ENCODE measurements around the gene EXOC3L2. TPM values are rescaled to one million over a fixed set of nuclear protein-coding genes. Genes with fewer than 3 reads are reported as not detected.

EXOC3L2 gene
- total and polyA plus RNA-seq, 10 of the 15 experiments (the other 5 are each of a cell fraction or from before 2014, with no cell fraction given): not detected

DNA sequence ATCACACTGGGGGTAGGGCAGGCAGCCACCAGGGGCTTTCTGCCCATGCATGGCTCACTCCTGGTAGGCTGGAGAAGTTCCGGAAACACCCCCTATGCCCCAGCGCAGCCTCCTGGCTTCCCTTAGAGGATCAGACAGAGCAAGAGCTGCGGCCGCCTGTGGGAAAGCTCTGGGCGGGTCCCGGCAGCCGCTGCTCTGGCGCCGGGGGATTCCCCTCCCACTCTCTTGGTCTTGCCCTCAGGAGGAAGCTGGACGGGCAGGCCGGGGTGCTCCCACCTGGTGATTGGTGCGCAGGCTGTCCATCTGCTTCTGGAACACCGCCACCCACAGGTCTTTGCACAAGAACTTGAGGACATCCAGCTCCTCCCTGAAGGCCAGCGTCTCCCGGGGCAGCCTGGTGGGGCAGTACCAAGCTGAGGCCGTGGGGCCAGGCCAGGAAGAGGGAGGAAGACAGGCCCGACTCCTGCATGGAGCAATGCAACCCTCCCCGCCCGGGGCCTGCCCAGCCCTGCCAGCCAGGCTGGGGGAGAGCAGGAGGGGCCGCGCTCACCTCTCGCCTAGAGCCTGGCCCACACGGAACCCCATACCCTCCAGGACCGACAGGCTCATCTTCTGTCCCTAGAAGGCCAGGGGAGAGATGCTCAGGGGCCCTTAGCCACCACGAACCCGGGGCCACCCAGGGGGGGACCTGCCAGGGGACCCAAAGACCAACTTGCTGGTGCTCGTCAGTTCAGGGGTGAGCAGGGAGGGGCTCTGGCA, 80.5 kb downstream of the EXOC3L2 start (continued):
- TF ChIP-seq, protein P1, sequence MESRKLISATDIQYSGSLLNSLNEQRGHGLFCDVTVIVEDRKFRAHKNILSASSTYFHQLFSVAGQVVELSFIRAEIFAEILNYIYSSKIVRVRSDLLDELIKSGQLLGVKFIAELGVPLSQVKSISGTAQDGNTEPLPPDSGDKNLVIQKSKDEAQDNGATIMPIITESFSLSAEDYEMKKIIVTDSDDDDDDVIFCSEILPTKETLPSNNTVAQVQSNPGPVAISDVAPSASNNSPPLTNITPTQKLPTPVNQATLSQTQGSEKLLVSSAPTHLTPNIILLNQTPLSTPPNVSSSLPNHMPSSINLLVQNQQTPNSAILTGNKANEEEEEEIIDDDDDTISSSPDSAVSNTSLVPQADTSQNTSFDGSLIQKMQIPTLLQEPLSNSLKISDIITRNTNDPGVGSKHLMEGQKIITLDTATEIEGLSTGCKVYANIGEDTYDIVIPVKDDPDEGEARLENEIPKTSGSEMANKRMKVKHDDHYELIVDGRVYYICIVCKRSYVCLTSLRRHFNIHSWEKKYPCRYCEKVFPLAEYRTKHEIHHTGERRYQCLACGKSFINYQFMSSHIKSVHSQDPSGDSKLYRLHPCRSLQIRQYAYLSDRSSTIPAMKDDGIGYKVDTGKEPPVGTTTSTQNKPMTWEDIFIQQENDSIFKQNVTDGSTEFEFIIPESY (IDR thresholded peaks at IDR 0.05): no peak
- TF ChIP-seq PAX5 (IDR thresholded peaks at IDR 0.05; ENCODE audit: borderline replicate concordance, low read depth, low read length): no peak
- no peak for TF ChIP-seq NFIC (IDR thresholded peaks at IDR 0.05; ENCODE audit: low read depth, low read length)
- TF ChIP-seq, protein P2, sequence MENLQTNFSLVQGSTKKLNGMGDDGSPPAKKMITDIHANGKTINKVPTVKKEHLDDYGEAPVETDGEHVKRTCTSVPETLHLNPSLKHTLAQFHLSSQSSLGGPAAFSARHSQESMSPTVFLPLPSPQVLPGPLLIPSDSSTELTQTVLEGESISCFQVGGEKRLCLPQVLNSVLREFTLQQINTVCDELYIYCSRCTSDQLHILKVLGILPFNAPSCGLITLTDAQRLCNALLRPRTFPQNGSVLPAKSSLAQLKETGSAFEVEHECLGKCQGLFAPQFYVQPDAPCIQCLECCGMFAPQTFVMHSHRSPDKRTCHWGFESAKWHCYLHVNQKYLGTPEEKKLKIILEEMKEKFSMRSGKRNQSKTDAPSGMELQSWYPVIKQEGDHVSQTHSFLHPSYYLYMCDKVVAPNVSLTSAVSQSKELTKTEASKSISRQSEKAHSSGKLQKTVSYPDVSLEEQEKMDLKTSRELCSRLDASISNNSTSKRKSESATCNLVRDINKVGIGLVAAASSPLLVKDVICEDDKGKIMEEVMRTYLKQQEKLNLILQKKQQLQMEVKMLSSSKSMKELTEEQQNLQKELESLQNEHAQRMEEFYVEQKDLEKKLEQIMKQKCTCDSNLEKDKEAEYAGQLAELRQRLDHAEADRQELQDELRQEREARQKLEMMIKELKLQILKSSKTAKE (IDR thresholded peaks at IDR 0.05; ENCODE audit: low read depth, poor library complexity, severe bottlenecking): no peak
- TF ChIP-seq RUNX3 (IDR thresholded peaks at IDR 0.05; ENCODE audit: low read length): peak; percentile 52
- TF ChIP-seq, protein P3, sequence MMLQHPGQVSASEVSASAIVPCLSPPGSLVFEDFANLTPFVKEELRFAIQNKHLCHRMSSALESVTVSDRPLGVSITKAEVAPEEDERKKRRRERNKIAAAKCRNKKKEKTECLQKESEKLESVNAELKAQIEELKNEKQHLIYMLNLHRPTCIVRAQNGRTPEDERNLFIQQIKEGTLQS (IDR thresholded peaks at IDR 0.05; ENCODE audit: borderline replicate concordance, extremely low read depth, low read depth, low read length): no peak
- no peak for TF ChIP-seq TARDBP (IDR thresholded peaks at IDR 0.05; ENCODE audit: borderline replicate concordance)
- TF ChIP-seq STAT3 (IDR thresholded peaks at IDR 0.05; ENCODE audit: low read depth, low read length): no peak
- TF ChIP-seq ETV6 (conservative IDR thresholded peaks at IDR 0.05 in 1 of 2, IDR thresholded peaks at IDR 0.05 in 1 of 2; ENCODE audit: borderline replicate concordance in 1 of 2, low read depth in 1 of 2): no peak
- TF ChIP-seq HDGF (IDR thresholded peaks at IDR 0.05): no peak
- no peak for TF ChIP-seq YY1 (IDR thresholded peaks at IDR 0.05; ENCODE audit: low read depth, low read length)
- 0 out of 2 replicates have a peak, but pooled peaks have one; percentile 22 for TF ChIP-seq CBFB (IDR thresholded peaks at IDR 0.05; ENCODE audit: low read depth)
- peak; percentile 57; the same call in 1 of the 2 replicates for TF ChIP-seq SMARCA5 (IDR thresholded peaks at IDR 0.05)
- TF ChIP-seq CREB1 (IDR thresholded peaks at IDR 0.05; ENCODE audit: low read depth): no peak
- TF ChIP-seq, protein P4, sequence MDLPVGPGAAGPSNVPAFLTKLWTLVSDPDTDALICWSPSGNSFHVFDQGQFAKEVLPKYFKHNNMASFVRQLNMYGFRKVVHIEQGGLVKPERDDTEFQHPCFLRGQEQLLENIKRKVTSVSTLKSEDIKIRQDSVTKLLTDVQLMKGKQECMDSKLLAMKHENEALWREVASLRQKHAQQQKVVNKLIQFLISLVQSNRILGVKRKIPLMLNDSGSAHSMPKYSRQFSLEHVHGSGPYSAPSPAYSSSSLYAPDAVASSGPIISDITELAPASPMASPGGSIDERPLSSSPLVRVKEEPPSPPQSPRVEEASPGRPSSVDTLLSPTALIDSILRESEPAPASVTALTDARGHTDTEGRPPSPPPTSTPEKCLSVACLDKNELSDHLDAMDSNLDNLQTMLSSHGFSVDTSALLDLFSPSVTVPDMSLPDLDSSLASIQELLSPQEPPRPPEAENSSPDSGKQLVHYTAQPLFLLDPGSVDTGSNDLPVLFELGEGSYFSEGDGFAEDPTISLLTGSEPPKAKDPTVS (IDR thresholded peaks at IDR 0.05; ENCODE audit: low read depth, low read length): no peak
- no peak for TF ChIP-seq NR2C1 (IDR thresholded peaks at IDR 0.05)
- no peak for TF ChIP-seq TBL1XR1 (IDR thresholded peaks at IDR 0.05; ENCODE audit: low read depth, low read length)
- TF ChIP-seq EGR1 (IDR thresholded peaks at IDR 0.05; ENCODE audit: borderline replicate concordance in 1 of 2, low read depth in 2 of 2, low read length in 2 of 2): peak in 1 of 2 experiments; percentile 65; a peak in 1 of 3 replicates
- TF ChIP-seq ZNF207 (IDR thresholded peaks at IDR 0.05; ENCODE audit: borderline replicate concordance): no peak
- no peak for TF ChIP-seq RBBP5 (conservative IDR thresholded peaks at IDR 0.05)
- TF ChIP-seq EZH2 (IDR thresholded peaks at IDR 0.05; ENCODE audit: borderline replicate concordance, control insufficient read depth, low read depth, low read length): no peak
- TF ChIP-seq NFYA (IDR thresholded peaks at IDR 0.05; ENCODE audit: borderline replicate concordance, low read depth, low read length): no peak

Measured in GM12878 (cell line).